OCI-LY7 (cell line): ENCODE data around the gene C7orf57. TPM values are rescaled to one million over a fixed set of nuclear protein-coding genes. Genes with fewer than 3 reads are reported as not detected.
A peak's percentile ranks its signal among the peaks of the same experiment; 100 is the strongest.

ENCODE experiments used
- BruUV-seq: library from RNA; stranded (reverse); fragments of 400-500 nt; replicated peaks from 2 replicates; lab custom pipeline; 2021; lab: Mats Ljungman, UMichigan
- CTCF ChIA-PET: fragments of 300-600 bp; sonication (Branson Sonifier 250); formaldehyde crosslinking; loops from one replicate; lab custom pipeline; 2022; ENCODE audit warnings: antibody characterized with exemption; ENCODE audit not compliant: unreplicated experiment; lab: Charles Lee
- POLR2A ChIA-PET: fragments of 300-600 bp; sonication (Branson Sonifier 250); formaldehyde crosslinking; loops from one replicate; lab custom pipeline; 2022; ENCODE audit warnings: antibody characterized with exemption; lab: Charles Lee
- DNase-seq: peaks from one replicate; pipeline ENCODE4 v3.0.0-alpha.2; 2015; ENCODE audit warnings: low spot score
- H2AFZ ChIP-seq: fragments of 200-600 bp; sonication (generic), shearing (Covaris generic); 2 replicates; pipeline ENCODE4 v1.6.1; 2014; ENCODE audit warnings: mild to moderate bottlenecking, antibody characterized with exemption, low read length, moderate library complexity
- H3K27ac ChIP-seq: fragments of 200-600 bp; sonication (generic); 2 replicates; pipeline ENCODE4 v1.5.1; 2014; ENCODE audit warnings: mixed run types, low read depth, mild to moderate bottlenecking, moderate library complexity, low read length, inconsistent platforms; ENCODE audit not compliant: poor library complexity, severe bottlenecking
- H3K36me3 ChIP-seq: fragments of 200-600 bp; sonication (generic); 2 replicates; pipeline ENCODE4 v1.6.1; 2014; ENCODE audit warnings: mild to moderate bottlenecking, antibody characterized with exemption, low read length, moderate library complexity, mixed read lengths; ENCODE audit not compliant: insufficient read depth
- H3K4me1 ChIP-seq: fragments of 200-600 bp; sonication (generic); 2 replicates; pipeline ENCODE4 v1.5.1; 2014; ENCODE audit warnings: mild to moderate bottlenecking, low read length; ENCODE audit not compliant: insufficient read depth, poor library complexity, severe bottlenecking
- H3K4me2 ChIP-seq: fragments of 200-600 bp; sonication (generic); 2 replicates; pipeline ENCODE4 v1.6.1; 2014; ENCODE audit warnings: mild to moderate bottlenecking, low read length
- H3K4me3 ChIP-seq: fragments of 200-600 bp; sonication (generic); 2 replicates; pipeline ENCODE4 v1.5.1; 2014; ENCODE audit warnings: mild to moderate bottlenecking, low read depth, low read length; ENCODE audit not compliant: poor library complexity, severe bottlenecking
- H3K79me2 ChIP-seq: fragments of 200-600 bp; sonication (generic); 2 replicates; pipeline ENCODE4 v1.6.1; 2016; ENCODE audit warnings: low read depth, mild to moderate bottlenecking, low read length, moderate library complexity, mixed read lengths; ENCODE audit not compliant: insufficient read depth
- H3K9me2 ChIP-seq: fragments of 200-600 bp; sonication (generic); 2 replicates; pipeline ENCODE4 v1.6.1; 2016; ENCODE audit warnings: mild to moderate bottlenecking, low read length, mixed read lengths; ENCODE audit not compliant: insufficient read depth
- H3K9me3 ChIP-seq: fragments of 200-600 bp; sonication (generic); 2 replicates; pipeline ENCODE4 v1.6.1; 2014; ENCODE audit warnings: mild to moderate bottlenecking, mixed run types, low read length, mixed read lengths
- H4K20me1 ChIP-seq: fragments of 200-600 bp; sonication (generic); 2 replicates; pipeline ENCODE4 v1.6.1; 2014; ENCODE audit warnings: mild to moderate bottlenecking, antibody characterized with exemption, low read length, moderate library complexity, mixed read lengths; ENCODE audit not compliant: insufficient read depth
- EZH2phosphoT487 ChIP-seq: fragments of 200-600 bp; sonication (generic); IDR thresholded peaks from 2 replicates; pipeline ENCODE4 v1.6.1; 2018; ENCODE audit warnings: low read depth, borderline replicate concordance, mild to moderate bottlenecking, mixed run types, antibody characterized with exemption, low read length, moderate library complexity, mixed read lengths
- intact Hi-C: fragments of 100-400 bp; cut with micrococcal nuclease; formaldehyde crosslinking; loops from one replicate; pipeline ENCODE4 v1.10.0; 2022; ENCODE audit not compliant: unreplicated experiment
- total RNA-seq, 2 experiments: library from RNA; depleted of rRNA in 1 of 2; stranded (reverse); fragments of >200 nt in 1 of 2; shearing (Covaris generic) in 1 of 2; gene quantifications; 2 replicates each; pipeline ENCODE4 v1.2.3, GENCODE V29; 2014 to 2022
- TF ChIP-seq, protein P1 (sequence below): fragments of 200-600 bp; sonication (generic); conservative IDR thresholded peaks from 2 replicates; pipeline ENCODE4 v1.5.1; 2014; ENCODE audit warnings: mild to moderate bottlenecking, antibody characterized with exemption, low read length, moderate library complexity, mixed read lengths

Gene C7orf57
- total RNA-seq, 2 experiments from 2014 or later = 0.25 to 0.29 TPM

DNA sequence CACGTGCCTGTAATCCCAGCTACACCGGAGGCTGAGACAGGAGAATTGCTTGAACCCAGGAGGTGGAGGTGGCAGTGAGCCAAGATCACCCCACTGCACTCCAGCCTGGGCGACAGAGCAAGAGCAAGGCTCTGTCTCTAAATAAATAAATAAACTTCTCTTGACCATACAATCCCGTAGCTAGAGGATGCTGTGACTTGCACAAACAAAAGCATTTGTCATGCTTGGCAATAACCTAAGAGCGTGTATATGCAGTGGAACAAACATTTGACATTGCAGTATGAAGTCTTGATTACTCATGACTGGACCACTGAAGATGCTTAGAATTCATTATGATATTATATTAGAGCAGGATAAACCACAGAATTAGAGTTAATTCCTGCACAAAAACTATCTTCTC is 1.4 kb upstream of the C7orf57 start:
- POLR2A ChIA-PET = no interaction called here

DNA sequence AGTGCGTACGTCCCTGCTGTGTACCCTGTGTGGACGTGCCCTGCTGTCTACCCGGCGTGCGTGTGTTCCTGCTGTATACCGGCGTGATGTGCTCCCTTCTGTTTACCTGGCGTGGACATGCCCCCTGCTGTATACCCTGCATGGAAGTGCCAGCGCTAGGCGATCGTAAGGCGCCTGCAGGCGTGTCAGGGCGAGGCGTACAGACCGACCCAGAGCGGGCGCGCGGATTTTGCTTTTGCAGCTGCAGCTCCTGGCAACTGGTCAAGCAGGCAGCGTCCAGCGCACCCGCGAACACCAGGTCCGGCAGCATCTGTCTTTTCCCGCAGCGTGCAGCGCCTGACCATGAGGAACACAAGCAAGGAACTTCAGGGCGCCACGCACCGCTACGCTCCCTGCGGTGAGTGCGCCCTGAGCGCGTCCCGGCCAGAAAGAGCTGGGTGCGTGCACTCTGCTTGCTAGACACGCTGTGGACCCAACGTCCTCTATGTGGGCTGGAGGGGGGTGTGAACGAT is 680 bp downstream of the C7orf57 start:
- Histone ChIP-seq H3K4me1 (no peaks in the 10 kb centered on the region), H2AFZ (peak overlapping the region; percentile 63), H3K9me2 (no peaks in the 10 kb centered on the region), H3K79me2 (no peaks in the 10 kb centered on the region), H4K20me1 (no peaks in the 10 kb centered on the region), H3K9me3 (no peaks in the 10 kb centered on the region), H3K27ac (no peak overlapping the region), H3K4me3 (peak overlapping the region; percentile 73), H3K36me3 (no peaks in the 10 kb centered on the region), H3K4me2 (peak overlapping the region; percentile 82)
- ChIA-PET CTCF (no interaction called here), POLR2A (no interaction called here)
- intact Hi-C loops = loop anchor here (2.0 to 5.0 kb wide), 2 partner anchors 45 to 76 kb away; no protein-coding TSS in a partner anchor
- TF ChIP-seq, protein P1, sequence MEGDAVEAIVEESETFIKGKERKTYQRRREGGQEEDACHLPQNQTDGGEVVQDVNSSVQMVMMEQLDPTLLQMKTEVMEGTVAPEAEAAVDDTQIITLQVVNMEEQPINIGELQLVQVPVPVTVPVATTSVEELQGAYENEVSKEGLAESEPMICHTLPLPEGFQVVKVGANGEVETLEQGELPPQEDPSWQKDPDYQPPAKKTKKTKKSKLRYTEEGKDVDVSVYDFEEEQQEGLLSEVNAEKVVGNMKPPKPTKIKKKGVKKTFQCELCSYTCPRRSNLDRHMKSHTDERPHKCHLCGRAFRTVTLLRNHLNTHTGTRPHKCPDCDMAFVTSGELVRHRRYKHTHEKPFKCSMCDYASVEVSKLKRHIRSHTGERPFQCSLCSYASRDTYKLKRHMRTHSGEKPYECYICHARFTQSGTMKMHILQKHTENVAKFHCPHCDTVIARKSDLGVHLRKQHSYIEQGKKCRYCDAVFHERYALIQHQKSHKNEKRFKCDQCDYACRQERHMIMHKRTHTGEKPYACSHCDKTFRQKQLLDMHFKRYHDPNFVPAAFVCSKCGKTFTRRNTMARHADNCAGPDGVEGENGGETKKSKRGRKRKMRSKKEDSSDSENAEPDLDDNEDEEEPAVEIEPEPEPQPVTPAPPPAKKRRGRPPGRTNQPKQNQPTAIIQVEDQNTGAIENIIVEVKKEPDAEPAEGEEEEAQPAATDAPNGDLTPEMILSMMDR = no peak
- no peak for TF ChIP-seq EZH2phosphoT487
- BruUV-seq = no TSS peak
- DNase-seq = no peak

More for the DNA sequence above, 1.4 kb upstream of the C7orf57 start:
- CTCF ChIA-PET = no interaction called here
- Histone ChIP-seq H3K4me3 (no peak overlapping the region), H3K36me3 (no peaks in the 10 kb centered on the region), H3K79me2 (no peaks in the 10 kb centered on the region), H3K4me1 (no peaks in the 10 kb centered on the region), H2AFZ (no peak overlapping the region), H3K4me2 (no peak overlapping the region), H3K9me2 (no peaks in the 10 kb centered on the region), H3K9me3 (no peaks in the 10 kb centered on the region), H3K27ac (no peak overlapping the region), H4K20me1 (no peaks in the 10 kb centered on the region)
- DNase-seq = no peak
- no peak for TF ChIP-seq EZH2phosphoT487
- TF ChIP-seq, protein P1 = no peak
- no TSS peak for BruUV-seq
- intact Hi-C loops = loop anchor here (2.0 kb wide), 1 partner anchor 43 kb away; no protein-coding TSS in a partner anchor

DNA sequence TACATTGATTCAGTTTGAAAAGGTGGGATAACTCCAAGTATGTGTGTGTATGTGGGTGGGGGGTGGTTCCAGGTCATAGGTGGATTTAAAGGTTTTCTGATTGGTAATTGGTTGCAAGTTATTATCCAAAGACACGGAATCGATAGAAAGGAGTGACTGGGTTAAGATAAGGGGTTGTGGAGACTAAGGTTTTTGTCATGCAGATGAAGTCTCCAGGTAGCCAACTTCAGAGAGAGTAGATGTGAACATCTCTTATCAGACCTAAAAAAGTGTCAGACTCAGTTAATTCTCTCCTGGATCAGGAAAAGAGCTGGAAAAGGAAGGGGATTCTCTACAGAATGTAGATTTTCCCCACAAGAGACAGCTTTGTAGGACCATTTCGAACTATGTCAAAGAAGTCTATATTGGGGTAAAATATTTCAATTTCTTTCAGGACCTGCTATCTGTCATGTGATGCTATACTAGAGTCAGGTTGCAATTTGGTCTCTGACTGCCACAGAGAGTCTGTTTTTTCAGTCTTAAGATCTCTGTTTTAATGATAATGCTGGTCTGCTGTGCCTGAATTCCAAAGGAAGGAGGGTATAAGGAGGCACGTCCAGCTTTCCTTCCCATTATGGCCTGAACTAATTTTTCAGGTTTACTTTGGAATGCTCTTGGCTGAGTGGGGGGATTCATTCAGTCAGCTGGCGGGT is 3.6 kb downstream of the C7orf57 start:
- Histone ChIP-seq H3K9me2 (no peaks in the 10 kb centered on the region), H4K20me1 (no peaks in the 10 kb centered on the region), H2AFZ (no peak overlapping the region), H3K79me2 (no peaks in the 10 kb centered on the region), H3K4me1 (no peaks in the 10 kb centered on the region), H3K4me3 (no peak overlapping the region), H3K4me2 (no peak overlapping the region), H3K27ac (no peak overlapping the region), H3K9me3 (no peaks in the 10 kb centered on the region), H3K36me3 (no peaks in the 10 kb centered on the region)
- DNase-seq = no peak
- TF ChIP-seq, protein P1 = no peak
- TF ChIP-seq EZH2phosphoT487 = no peak
- ChIA-PET POLR2A (no interaction called here), CTCF (no interaction called here)
- BruUV-seq = no TSS peak
- intact Hi-C loops = loop anchor here (5.0 kb wide), 1 partner anchor 73 kb away; no protein-coding TSS in a partner anchor
